ENCODE results near the gene BCL2L12.
A peak's percentile ranks its signal among the peaks of the same experiment; 100 is the strongest.

Gene BCL2L12

GRCh38 chr19:49704888-49705642 lies 39.3 kb downstream of the BCL2L12 start:
- TF ChIP-seq SIN3A (IDR thresholded peaks at IDR 0.05; ENCODE audit: borderline replicate concordance, insufficient read depth, low read length), result no peak
- TF ChIP-seq TAF1 (IDR thresholded peaks at IDR 0.05; ENCODE audit: borderline replicate concordance, insufficient read depth, low read length), result no peak
- no peak for TF ChIP-seq FOXP2 (optimal IDR thresholded peaks at IDR 0.05; ENCODE audit: borderline replicate concordance, extremely low read depth, extremely low read length, insufficient read depth)
- TF ChIP-seq, protein P1, sequence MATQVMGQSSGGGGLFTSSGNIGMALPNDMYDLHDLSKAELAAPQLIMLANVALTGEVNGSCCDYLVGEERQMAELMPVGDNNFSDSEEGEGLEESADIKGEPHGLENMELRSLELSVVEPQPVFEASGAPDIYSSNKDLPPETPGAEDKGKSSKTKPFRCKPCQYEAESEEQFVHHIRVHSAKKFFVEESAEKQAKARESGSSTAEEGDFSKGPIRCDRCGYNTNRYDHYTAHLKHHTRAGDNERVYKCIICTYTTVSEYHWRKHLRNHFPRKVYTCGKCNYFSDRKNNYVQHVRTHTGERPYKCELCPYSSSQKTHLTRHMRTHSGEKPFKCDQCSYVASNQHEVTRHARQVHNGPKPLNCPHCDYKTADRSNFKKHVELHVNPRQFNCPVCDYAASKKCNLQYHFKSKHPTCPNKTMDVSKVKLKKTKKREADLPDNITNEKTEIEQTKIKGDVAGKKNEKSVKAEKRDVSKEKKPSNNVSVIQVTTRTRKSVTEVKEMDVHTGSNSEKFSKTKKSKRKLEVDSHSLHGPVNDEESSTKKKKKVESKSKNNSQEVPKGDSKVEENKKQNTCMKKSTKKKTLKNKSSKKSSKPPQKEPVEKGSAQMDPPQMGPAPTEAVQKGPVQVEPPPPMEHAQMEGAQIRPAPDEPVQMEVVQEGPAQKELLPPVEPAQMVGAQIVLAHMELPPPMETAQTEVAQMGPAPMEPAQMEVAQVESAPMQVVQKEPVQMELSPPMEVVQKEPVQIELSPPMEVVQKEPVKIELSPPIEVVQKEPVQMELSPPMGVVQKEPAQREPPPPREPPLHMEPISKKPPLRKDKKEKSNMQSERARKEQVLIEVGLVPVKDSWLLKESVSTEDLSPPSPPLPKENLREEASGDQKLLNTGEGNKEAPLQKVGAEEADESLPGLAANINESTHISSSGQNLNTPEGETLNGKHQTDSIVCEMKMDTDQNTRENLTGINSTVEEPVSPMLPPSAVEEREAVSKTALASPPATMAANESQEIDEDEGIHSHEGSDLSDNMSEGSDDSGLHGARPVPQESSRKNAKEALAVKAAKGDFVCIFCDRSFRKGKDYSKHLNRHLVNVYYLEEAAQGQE (IDR thresholded peaks at IDR 0.05; ENCODE audit: insufficient read depth in 1 of 2, low read depth in 2 of 2, low read length in 2 of 2), result no peak
- TF ChIP-seq POLR2AphosphoS5 (IDR thresholded peaks at IDR 0.05; ENCODE audit: low read depth, low read length), result no peak

- TF ChIP-seq FOXP2 (optimal IDR thresholded peaks at IDR 0.05; ENCODE audit: borderline replicate concordance, extremely low read depth, extremely low read length, insufficient read depth), result no peak
- TF ChIP-seq SIN3A (IDR thresholded peaks at IDR 0.05; ENCODE audit: borderline replicate concordance, insufficient read depth, low read length), result no peak
Measured at GRCh38 chr19:49705919-49706318, 40.2 kb downstream of the BCL2L12 start.

DNA sequence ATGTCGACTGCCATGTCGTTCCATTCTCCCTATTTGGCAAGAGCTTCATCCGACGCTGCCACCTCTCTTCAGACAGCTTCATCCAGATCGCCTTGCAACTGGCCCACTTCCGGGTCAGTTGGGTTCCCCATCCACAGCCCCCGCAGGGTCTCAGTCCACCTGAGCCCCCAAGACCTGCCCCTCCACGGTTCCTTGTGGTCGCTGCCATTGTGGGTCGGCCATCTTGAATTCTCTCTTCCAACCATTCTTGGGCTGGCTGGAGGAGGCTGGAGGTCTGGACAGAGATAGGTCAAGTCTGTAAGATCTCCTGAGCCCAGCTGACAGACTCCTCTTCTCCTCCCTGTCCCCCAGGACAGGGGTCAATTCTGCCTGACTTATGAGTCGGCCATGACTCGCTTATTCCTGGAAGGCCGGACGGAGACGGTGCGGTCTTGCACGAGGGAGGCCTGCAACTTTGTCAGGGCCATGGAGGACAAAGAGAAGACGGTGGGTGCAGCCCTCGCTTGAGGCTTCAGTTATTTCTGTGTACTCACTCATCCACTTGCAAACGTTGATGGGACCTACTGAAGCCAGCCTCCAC lies 44.7 kb downstream of the BCL2L12 start:
- TF ChIP-seq, protein P1 (IDR thresholded peaks at IDR 0.05; ENCODE audit: insufficient read depth in 1 of 2, low read depth in 2 of 2, low read length in 2 of 2), result no peak
- TF ChIP-seq FOXP2 (optimal IDR thresholded peaks at IDR 0.05; ENCODE audit: borderline replicate concordance, extremely low read depth, extremely low read length, insufficient read depth) (no peak), TAF1 (IDR thresholded peaks at IDR 0.05; ENCODE audit: borderline replicate concordance, insufficient read depth, low read length) (no peak), SIN3A (IDR thresholded peaks at IDR 0.05; ENCODE audit: borderline replicate concordance, insufficient read depth, low read length) (no peak)

DNA sequence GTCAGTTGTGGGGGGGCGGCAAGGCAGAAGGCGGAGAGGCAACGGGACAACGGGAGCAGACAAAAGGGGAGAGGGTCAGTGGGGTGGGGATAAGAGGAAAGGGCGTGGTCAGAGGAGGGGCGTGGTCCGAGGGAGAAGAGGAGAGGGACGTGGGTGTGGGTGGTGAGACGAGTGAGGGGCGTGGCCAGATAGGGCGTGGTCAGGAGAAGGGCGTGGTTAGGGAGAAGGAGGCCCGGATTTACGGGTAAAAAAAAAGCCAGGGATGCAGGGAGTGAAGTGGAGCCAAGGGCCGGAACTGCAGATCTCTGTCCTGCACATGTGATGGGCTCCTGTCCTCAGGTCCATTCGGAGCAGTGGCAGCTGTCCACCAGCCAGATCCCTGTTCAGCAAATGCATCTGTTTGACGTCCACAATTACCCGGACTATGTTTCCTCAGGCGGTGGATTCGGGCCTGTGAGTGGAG lies 46.7 kb downstream of the BCL2L12 start:
- peak; percentile 39 for TF ChIP-seq FOXP2 (optimal IDR thresholded peaks at IDR 0.05; ENCODE audit: borderline replicate concordance, extremely low read depth, extremely low read length, insufficient read depth)
- TF ChIP-seq SIN3A (IDR thresholded peaks at IDR 0.05; ENCODE audit: borderline replicate concordance, insufficient read depth, low read length), result no peak

GRCh38 chr19:49713236-49713845 lies 47.6 kb downstream of the BCL2L12 start:
- TF ChIP-seq TAF1 (IDR thresholded peaks at IDR 0.05; ENCODE audit: borderline replicate concordance, insufficient read depth, low read length) (no peak), SIN3A (IDR thresholded peaks at IDR 0.05; ENCODE audit: borderline replicate concordance, insufficient read depth, low read length) (no peak), POLR2AphosphoS5 (IDR thresholded peaks at IDR 0.05; ENCODE audit: low read depth, low read length) (no peak), FOXP2 (optimal IDR thresholded peaks at IDR 0.05; ENCODE audit: borderline replicate concordance, extremely low read depth, extremely low read length, insufficient read depth) (no peak)
- TF ChIP-seq, protein P1 (IDR thresholded peaks at IDR 0.05; ENCODE audit: insufficient read depth in 1 of 2, low read depth in 2 of 2, low read length in 2 of 2), result no peak

DNA sequence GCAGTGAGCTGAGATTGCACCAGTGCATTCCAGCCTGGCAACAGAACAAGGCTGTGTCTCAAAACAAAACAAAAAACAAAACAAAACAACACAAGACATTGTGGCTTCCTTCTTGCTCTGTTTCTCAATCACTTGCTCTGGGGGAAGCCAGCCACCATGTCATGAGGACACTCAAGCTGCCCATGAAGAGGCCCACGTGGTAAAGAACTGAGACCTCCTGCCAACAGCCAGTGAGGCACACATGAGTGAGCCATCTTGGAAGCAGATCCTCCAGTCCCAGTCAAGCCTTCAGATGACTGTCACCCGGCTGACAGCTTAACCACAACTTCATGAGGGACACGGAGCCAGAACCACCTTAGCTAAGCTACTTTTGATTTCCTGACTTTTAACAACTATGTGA lies 50.4 kb downstream of the BCL2L12 start:
- TF ChIP-seq SIN3A (IDR thresholded peaks at IDR 0.05; ENCODE audit: borderline replicate concordance, insufficient read depth, low read length) (no peak), FOXP2 (optimal IDR thresholded peaks at IDR 0.05; ENCODE audit: borderline replicate concordance, extremely low read depth, extremely low read length, insufficient read depth) (no peak), TAF1 (IDR thresholded peaks at IDR 0.05; ENCODE audit: borderline replicate concordance, insufficient read depth, low read length) (no peak), POLR2AphosphoS5 (IDR thresholded peaks at IDR 0.05; ENCODE audit: low read depth, low read length) (no peak)
- TF ChIP-seq, protein P1 (IDR thresholded peaks at IDR 0.05; ENCODE audit: insufficient read depth in 1 of 2, low read depth in 2 of 2, low read length in 2 of 2), result no peak

Data from PFSK-1 (cell line).